NCI-H2081 (cell line): ENCODE data around the gene OVOL2.
"Not testable (repeated sequence)": the region's sequence is repeated elsewhere in the genome, so short reads cannot be mapped to it uniquely, and the experiment has no call there.

Source experiments
- DNase-seq, 2 experiments: peaks; one replicate each; lab custom pipeline; 2025; lab: John Stamatoyannopoulos, UW

OVOL2 gene

DNA sequence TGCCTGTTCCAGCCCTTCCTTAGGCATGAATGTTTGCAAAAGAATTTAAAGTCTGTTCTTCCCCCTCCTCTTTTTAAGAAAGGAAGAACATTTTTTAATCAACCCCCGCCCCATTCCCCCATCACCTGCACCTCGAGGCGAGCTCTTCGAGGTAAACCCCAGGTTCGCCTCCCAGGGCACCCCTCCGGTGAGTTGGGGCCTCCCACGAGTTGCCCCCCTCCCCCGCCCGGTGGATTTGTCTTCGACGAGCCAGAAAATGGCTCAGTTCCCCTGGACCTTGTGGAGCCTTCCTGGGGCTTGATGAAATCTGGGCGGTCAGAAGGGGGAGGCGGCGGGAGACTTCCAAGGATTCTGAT lies 256 bp upstream of the OVOL2 start:
- DNase-seq, result peak; percentile 66 to 72

DNA sequence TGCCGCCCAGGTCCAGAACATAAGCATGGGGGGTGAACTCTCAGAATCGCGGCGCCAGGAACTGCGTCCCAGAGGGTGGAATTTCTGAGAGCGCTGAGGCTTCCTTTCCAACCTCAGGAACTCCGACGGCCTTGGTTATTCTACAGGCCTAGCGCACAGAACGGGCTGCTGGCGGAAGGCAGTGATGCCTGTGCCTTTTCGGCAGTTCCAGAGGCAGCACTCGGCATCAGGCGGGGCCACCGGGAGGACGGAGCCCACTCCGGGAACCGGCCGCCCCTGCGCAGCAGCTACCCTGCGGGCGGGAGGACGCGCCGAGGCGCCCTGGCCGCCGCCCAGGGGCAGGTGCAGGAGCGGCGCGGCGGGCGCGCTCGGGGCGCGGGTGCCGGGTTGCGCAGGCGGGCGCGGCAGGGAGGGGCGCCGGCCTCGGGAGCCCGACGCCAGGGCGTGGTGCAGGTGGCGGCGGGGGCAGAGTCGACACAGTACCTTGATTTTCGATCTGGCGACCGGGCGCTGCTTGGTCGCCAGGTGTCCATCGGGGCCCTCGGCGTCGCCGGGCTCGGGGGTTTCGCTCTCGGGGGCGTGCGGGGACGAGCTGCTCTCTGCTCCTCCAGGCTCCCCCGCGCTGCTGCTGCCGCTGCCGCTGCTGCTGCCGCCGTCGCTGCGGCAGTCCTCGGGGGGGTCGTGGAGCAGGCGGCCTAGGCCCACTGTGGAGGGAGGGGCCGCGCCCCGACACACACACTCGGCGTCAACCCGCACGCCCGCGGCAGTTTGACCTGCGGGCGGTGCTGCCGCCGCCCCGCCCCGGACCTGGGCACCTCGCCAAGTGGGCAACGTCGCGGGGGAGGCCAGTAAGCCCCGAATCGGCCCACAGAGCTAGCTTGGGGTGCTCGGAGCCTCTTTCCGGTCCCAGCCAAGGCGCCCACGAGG lies 1.3 kb downstream of the OVOL2 start:
- peak; percentile 61 to 83 for DNase-seq

DNA sequence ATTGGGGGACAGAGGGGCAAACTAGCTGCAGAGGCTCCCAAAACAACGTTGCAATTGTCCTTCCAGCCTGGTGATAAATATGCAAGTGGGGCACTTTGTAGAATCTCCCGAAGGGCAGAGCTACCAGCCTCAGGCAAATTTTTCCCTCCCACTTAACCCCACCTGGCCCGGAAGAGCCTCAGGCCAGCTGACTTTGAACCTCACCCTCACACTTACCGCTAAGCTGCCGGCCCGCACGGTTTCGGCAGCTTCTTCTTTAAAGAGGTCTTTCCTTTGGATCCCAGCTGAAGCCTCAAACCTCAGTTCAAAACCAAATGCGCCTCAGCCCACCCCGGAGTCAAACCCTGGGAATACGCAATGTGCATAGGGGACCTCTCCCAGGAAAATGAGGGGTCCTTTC lies 2.5 kb downstream of the OVOL2 start:
- DNase-seq, result no peak

DNA sequence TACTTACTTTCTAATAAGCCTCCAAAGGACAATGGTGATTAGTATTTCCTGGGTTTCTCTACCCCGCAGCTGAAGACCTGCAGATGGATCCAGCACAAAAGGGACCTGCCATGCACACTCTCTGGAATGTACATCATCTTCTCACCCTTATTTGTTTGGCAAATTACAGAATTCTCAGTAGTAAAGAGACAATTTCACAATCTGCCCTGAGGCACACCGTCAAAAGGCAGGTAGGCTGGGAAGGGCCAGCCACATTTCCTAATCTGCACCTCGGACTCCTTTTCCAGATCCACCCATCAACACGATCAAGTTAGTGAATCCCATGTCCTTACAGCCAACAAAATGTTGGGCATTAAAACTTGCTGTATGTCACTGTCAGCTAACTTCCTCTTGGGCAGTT lies 4.9 kb downstream of the OVOL2 start:
- DNase-seq, result no peak

- DNase-seq, result no peak
Measured at GRCh38 chr20:18050628-18051027, 7.1 kb downstream of the OVOL2 start.

GRCh38 chr20:18048176-18048575 lies 9.5 kb downstream of the OVOL2 start:
- no peak for DNase-seq

GRCh38 chr20:18046535-18046934 lies 11.2 kb downstream of the OVOL2 start:
- no peak for DNase-seq

- DNase-seq, result no peak
Measured at GRCh38 chr20:18042229-18042628, 15.5 kb downstream of the OVOL2 start.

- DNase-seq, result no peak
Measured at GRCh38 chr20:18041462-18041861, 16.3 kb downstream of the OVOL2 start.

GRCh38 chr20:18039063-18039462 lies 18.7 kb downstream of the OVOL2 start:
- DNase-seq, result no peak

DNA sequence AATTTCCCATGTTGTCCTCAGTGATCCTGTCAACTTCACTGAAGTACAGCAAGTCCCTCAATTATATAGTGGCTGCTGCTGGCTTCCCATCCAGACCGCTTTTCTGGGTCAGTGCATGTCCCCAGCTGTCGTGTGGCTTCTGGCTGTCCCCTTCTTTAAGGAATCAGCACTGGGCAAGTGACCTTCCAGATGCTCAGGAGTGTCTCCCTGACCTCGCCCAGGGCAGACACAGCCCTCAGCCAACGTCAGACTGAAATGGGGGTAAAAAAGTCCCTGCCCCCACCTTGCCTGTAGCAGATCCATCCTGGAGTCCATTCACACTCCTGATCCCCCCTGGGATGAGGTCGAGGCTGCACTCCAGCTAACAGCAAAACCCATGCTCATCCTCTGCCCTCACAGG lies 23.7 kb downstream of the OVOL2 start:
- DNase-seq, result no peak

DNA sequence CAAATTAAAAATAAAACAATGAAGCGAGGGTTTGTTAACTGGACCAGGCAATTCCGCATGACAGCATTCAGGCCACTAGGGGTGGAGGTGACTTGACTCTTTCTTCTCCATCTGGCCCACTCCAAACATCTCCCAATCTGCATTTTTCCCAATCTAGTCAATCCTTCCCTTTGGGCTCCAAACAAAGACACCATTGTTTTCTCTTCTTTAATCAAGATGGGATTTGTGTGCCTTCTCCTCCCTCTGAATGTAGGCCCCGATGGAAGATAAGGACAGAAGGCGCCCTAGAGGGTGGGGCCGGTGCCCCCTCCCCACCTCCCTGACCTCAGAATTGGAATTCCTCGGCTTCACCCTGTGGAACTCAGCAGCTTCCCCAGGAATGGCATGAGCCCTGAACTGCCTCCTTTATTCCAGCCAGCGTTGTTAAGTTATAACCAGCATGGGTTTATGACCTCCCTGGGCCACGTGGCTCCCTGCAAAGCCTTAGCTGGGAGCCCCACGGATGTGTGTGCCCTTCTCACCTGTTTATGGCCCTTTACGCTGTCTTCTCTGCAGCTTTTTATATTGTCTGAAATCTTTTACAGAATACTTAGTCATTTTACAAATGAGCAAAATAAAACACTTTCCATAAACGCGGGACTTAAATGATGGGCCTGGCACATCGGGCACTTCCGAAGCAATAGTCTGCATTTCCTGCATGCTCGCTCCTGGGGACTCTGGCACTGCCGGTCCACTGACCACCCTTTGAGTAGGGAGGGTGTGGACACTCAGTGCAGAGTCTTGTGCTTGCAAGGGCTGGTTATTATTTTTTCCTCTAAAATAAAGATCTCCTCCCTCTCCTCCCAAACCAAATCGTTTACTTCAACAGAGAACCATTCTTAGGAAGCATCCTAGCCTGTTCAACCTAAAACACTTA lies 24.5 kb downstream of the OVOL2 start:
- DNase-seq, result no peak

- no peak for DNase-seq
Measured at GRCh38 chr20:18031888-18032509, 25.7 kb downstream of the OVOL2 start.

- no peak for DNase-seq
Measured at GRCh38 chr20:18031050-18031449, 26.7 kb downstream of the OVOL2 start.

GRCh38 chr20:18030020-18030419 lies 27.7 kb downstream of the OVOL2 start:
- no peak for DNase-seq

- not testable (repeated sequence) for DNase-seq
Measured at GRCh38 chr20:18027011-18027410, 30.7 kb downstream of the OVOL2 start.

DNA sequence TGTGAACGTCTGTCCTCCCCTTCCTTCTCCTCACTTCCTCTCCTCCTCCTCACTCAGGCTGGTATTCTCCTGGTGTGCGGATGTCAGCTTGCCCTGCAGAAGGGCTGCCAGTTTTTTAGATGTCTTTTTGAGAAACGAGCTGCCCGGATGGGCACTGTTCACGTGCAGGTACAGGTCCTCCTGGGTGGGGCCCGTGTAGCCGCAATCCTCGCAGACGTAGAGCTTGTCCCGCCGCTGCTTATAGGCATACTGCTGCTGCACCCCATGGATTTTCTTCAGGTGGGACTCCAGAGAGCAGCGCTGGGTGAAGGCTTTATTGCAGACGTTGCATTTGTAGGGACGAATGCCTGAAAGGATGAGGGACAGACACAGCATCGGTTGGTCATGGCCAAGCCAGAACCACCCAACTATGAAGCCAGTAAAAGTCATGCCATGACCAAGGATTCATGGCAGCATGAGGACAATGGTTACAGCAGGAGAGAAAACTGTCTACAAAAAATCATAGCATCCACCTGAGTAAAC lies 33.0 kb downstream of the OVOL2 start:
- no peak for DNase-seq

DNA sequence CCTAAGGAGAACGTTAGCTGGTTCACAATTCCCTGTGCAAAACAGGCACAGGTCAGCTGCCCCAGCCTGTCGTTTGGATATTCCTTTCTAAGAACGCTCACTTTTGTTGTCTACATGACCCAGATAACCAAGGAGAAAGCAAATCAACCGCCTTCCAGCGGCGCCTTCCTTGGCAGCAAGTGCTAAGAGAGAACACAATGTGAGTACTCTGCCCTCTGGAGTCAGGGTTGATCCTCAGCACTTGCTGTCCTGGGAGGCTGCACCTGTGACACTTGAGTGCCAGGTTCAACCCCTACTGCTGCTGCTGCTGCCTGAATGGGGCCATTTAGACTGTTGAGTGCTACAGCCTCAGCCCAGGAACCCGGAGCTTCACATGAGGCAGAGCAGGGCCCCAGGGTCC lies 36.8 kb downstream of the OVOL2 start:
- no peak for DNase-seq

DNA sequence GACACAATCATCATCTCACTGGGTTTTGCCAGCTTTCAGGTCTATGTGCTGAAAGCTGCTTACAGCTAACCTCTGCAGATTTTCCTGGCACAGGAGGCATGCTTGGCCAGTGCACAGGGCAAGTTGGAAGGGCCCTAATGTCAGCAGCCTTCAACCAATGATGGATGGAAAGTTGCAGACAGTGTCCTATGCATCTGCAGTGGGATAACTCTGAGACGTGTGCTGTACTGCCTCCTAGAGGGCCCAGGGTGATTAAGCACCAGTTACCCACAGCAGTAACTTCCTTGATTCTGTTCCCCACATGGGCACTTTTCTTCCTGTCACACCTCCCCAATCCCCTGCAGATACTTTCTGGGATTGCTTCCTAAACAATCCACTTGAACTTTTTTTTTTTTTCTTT lies 38.6 kb downstream of the OVOL2 start:
- no peak for DNase-seq

- no peak for DNase-seq
Measured at GRCh38 chr20:18018100-18018499, 39.6 kb downstream of the OVOL2 start.

DNA sequence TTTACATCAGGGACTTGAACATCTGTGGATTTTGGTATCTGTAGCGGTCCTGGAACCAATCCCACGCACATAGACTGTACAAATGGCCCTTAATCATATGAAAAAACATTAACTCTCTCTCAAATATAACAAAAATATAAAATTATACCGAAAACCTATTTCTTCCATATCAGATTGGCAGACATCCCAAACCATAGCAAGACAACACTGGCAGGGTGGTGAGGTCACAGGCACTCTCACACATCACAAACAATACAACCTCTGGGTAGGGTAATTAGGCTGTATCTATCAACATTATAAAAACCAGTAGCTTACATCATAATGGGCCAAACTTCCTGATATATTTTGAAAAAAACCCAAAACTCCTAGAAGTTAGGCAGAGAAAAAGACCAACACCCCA lies 40.9 kb downstream of the OVOL2 start:
- no peak for DNase-seq

GRCh38 chr20:18014411-18014810 lies 43.3 kb downstream of the OVOL2 start:
- DNase-seq, result no peak
